Measurements from ENCODE around the gene SLC6A12. TPM values are rescaled to one million over a fixed set of nuclear protein-coding genes. Genes with fewer than 3 reads are reported as not detected.

The SLC6A12 gene
- polyA plus RNA-seq, 1 donor from 2014 or later: 0.15 TPM

DNA sequence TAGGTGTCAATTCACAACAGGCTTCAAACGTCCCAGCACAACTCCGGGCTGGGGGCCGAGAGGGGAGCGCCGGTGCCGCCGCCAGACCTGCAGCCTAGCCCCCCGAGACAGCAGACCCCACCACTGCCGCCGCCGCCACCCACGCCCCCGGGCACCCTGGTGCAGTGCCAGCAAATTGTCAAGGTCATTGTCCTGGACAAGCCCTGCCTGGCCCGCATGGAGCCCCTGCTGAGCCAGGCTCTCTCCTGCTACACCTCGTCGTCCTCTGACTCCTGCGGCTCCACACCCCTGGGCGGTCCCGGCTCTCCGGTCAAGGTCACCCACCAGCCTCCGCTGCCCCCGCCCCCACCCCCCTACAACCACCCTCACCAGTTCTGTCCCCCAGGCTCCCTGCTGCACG, 39.4 kb downstream of the SLC6A12 start:
- no peak overlapping the region for H3K9ac ChIP-seq (ENCODE audit: low read length)
- no peaks in the 10 kb centered on the region for H3K9me3 ChIP-seq (ENCODE audit: low read length)
- no peaks in the 10 kb centered on the region for H4K20me1 ChIP-seq (ENCODE audit: insufficient read depth)
- H3K9me2 ChIP-seq (ENCODE audit: insufficient read depth, low read length): no peaks in the 10 kb centered on the region
- no peaks in the 10 kb centered on the region for H3F3A ChIP-seq (ENCODE audit: insufficient read depth, low read length, poor library complexity, severe bottlenecking)
- no peaks in the 10 kb centered on the region for H3K27me3 ChIP-seq (ENCODE audit: insufficient read depth, low read depth, low read length)
- H3K79me2 ChIP-seq (replicated peaks; ENCODE audit: insufficient read depth, low read length): no peaks in the 10 kb centered on the region
- no peak overlapping the region for H3K27ac ChIP-seq (ENCODE audit: low read length)
- H3K4me3 ChIP-seq (ENCODE audit: low read length): no peak overlapping the region
- no peak overlapping the region for H3K4me2 ChIP-seq (ENCODE audit: low read length)
- TF ChIP-seq TAF1 (IDR thresholded peaks at IDR 0.05; ENCODE audit: low read depth) (no peak), EP300 (conservative IDR thresholded peaks at IDR 0.05; ENCODE audit: poor library complexity, severe bottlenecking) (no peak), MXI1 (conservative IDR thresholded peaks at IDR 0.05; ENCODE audit: poor library complexity, severe bottlenecking) (no peak)
- H3K36me3 ChIP-seq (ENCODE audit: insufficient read depth, low read length): no peaks in the 10 kb centered on the region
- H2AFZ ChIP-seq (ENCODE audit: low read depth, low read length): no peak overlapping the region

DNA sequence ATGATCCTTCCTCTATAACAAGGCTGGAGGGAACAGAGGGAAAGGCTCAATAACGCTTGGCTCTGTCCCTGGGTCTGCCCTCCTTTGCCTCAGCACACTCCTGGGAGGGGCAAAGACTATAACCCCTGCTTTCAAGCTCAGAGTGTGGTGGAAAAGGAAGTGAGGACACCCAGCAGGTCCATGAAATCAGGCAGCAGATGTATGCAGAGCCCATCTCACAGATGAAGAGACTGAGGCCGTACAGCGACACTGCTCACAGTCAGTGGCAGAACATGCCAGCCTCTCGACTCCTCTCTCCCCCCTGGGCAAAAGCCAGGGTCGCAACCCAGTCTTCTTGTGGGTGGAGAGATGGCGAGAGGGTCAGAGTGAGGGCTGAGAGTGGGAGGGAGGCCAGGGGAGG, 39.8 kb downstream of the SLC6A12 start:
- Histone ChIP-seq H4K20me1 (ENCODE audit: insufficient read depth) (no peaks in the 10 kb centered on the region), H3F3A (ENCODE audit: insufficient read depth, low read length, poor library complexity, severe bottlenecking) (no peaks in the 10 kb centered on the region), H3K9ac (ENCODE audit: low read length) (no peak overlapping the region), H3K79me2 (replicated peaks; ENCODE audit: insufficient read depth, low read length) (no peaks in the 10 kb centered on the region), H3K27me3 (ENCODE audit: insufficient read depth, low read depth, low read length) (no peaks in the 10 kb centered on the region), H2AFZ (ENCODE audit: low read depth, low read length) (no peak overlapping the region), H3K36me3 (ENCODE audit: insufficient read depth, low read length) (no peaks in the 10 kb centered on the region), H3K9me3 (ENCODE audit: low read length) (no peaks in the 10 kb centered on the region), H3K27ac (ENCODE audit: low read length) (no peak overlapping the region), H3K4me2 (ENCODE audit: low read length) (no peak overlapping the region), H3K4me3 (ENCODE audit: low read length) (no peak overlapping the region), H3K9me2 (ENCODE audit: insufficient read depth, low read length) (no peaks in the 10 kb centered on the region)
- TF ChIP-seq RAD21 (conservative IDR thresholded peaks at IDR 0.05) (no peak), EZH2 (IDR thresholded peaks at IDR 0.05; ENCODE audit: borderline replicate concordance, insufficient read depth, low read length, poor library complexity, severe bottlenecking) (no peak), TAF1 (IDR thresholded peaks at IDR 0.05; ENCODE audit: low read depth) (no peak), SMC3 (conservative IDR thresholded peaks at IDR 0.05; ENCODE audit: poor library complexity) (no peak), EP300 (conservative IDR thresholded peaks at IDR 0.05; ENCODE audit: poor library complexity, severe bottlenecking) (no peak), POLR2AphosphoS5 (IDR thresholded peaks at IDR 0.05) (no peak)
- TF ChIP-seq, protein P1, sequence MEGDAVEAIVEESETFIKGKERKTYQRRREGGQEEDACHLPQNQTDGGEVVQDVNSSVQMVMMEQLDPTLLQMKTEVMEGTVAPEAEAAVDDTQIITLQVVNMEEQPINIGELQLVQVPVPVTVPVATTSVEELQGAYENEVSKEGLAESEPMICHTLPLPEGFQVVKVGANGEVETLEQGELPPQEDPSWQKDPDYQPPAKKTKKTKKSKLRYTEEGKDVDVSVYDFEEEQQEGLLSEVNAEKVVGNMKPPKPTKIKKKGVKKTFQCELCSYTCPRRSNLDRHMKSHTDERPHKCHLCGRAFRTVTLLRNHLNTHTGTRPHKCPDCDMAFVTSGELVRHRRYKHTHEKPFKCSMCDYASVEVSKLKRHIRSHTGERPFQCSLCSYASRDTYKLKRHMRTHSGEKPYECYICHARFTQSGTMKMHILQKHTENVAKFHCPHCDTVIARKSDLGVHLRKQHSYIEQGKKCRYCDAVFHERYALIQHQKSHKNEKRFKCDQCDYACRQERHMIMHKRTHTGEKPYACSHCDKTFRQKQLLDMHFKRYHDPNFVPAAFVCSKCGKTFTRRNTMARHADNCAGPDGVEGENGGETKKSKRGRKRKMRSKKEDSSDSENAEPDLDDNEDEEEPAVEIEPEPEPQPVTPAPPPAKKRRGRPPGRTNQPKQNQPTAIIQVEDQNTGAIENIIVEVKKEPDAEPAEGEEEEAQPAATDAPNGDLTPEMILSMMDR (IDR thresholded peaks at IDR 0.05; ENCODE audit: poor library complexity, severe bottlenecking): no peak
- TF ChIP-seq, protein P2, sequence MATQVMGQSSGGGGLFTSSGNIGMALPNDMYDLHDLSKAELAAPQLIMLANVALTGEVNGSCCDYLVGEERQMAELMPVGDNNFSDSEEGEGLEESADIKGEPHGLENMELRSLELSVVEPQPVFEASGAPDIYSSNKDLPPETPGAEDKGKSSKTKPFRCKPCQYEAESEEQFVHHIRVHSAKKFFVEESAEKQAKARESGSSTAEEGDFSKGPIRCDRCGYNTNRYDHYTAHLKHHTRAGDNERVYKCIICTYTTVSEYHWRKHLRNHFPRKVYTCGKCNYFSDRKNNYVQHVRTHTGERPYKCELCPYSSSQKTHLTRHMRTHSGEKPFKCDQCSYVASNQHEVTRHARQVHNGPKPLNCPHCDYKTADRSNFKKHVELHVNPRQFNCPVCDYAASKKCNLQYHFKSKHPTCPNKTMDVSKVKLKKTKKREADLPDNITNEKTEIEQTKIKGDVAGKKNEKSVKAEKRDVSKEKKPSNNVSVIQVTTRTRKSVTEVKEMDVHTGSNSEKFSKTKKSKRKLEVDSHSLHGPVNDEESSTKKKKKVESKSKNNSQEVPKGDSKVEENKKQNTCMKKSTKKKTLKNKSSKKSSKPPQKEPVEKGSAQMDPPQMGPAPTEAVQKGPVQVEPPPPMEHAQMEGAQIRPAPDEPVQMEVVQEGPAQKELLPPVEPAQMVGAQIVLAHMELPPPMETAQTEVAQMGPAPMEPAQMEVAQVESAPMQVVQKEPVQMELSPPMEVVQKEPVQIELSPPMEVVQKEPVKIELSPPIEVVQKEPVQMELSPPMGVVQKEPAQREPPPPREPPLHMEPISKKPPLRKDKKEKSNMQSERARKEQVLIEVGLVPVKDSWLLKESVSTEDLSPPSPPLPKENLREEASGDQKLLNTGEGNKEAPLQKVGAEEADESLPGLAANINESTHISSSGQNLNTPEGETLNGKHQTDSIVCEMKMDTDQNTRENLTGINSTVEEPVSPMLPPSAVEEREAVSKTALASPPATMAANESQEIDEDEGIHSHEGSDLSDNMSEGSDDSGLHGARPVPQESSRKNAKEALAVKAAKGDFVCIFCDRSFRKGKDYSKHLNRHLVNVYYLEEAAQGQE (IDR thresholded peaks at IDR 0.05; ENCODE audit: borderline replicate concordance): no peak

DNA sequence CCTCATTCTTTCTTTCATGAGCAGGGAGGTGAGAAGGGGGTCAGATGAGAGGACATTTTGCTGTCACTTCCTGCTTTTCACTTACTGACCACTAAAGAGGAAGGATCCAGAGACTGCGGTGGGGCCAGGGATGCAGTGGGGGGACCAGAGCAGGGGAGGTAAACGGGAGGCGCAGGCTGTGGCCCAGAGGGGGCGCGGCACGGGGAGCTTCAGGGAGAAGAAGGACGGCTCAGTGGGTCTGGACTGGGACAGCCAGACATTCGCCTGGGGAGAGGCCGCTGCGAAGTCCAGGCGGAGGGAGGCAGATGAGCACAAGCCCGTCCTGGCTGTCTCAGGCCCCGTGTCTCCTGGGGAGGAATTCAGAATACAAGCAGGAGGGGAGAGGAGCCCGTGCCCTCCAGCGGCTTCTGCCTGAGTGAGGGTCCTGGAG, 41.2 kb downstream of the SLC6A12 start:
- Histone ChIP-seq H3K27me3 (ENCODE audit: insufficient read depth, low read depth, low read length) (no peaks in the 10 kb centered on the region), H4K20me1 (ENCODE audit: insufficient read depth) (no peaks in the 10 kb centered on the region), H3K4me2 (ENCODE audit: low read length) (no peak overlapping the region), H3K9ac (ENCODE audit: low read length) (no peak overlapping the region), H3K4me3 (ENCODE audit: low read length) (no peak overlapping the region), H2AFZ (ENCODE audit: low read depth, low read length) (no peak overlapping the region), H3K36me3 (ENCODE audit: insufficient read depth, low read length) (no peaks in the 10 kb centered on the region), H3K27ac (ENCODE audit: low read length) (no peak overlapping the region), H3K9me3 (ENCODE audit: low read length) (no peaks in the 10 kb centered on the region), H3F3A (ENCODE audit: insufficient read depth, low read length, poor library complexity, severe bottlenecking) (no peaks in the 10 kb centered on the region), H3K79me2 (replicated peaks; ENCODE audit: insufficient read depth, low read length) (no peaks in the 10 kb centered on the region), H3K9me2 (ENCODE audit: insufficient read depth, low read length) (no peaks in the 10 kb centered on the region)
- no peak for TF ChIP-seq MXI1 (conservative IDR thresholded peaks at IDR 0.05; ENCODE audit: poor library complexity, severe bottlenecking)
- no peak for TF ChIP-seq RAD21 (conservative IDR thresholded peaks at IDR 0.05)
- no peak for TF ChIP-seq SMC3 (conservative IDR thresholded peaks at IDR 0.05; ENCODE audit: poor library complexity)
- no peak for TF ChIP-seq EP300 (conservative IDR thresholded peaks at IDR 0.05; ENCODE audit: poor library complexity, severe bottlenecking)
- no peak for TF ChIP-seq EZH2 (IDR thresholded peaks at IDR 0.05; ENCODE audit: borderline replicate concordance, insufficient read depth, low read length, poor library complexity, severe bottlenecking)
- TF ChIP-seq, protein P2 (IDR thresholded peaks at IDR 0.05; ENCODE audit: borderline replicate concordance): no peak
- TF ChIP-seq, protein P1 (IDR thresholded peaks at IDR 0.05; ENCODE audit: poor library complexity, severe bottlenecking): no peak
- TF ChIP-seq POLR2AphosphoS5 (IDR thresholded peaks at IDR 0.05): no peak
- TF ChIP-seq TAF1 (IDR thresholded peaks at IDR 0.05; ENCODE audit: low read depth): no peak
